ENCODE data around the gene CHP2.
"Not testable (repeated sequence)": the region's sequence is repeated elsewhere in the genome, so short reads cannot be mapped to it uniquely, and the experiment has no call there.

The CHP2 gene

DNA sequence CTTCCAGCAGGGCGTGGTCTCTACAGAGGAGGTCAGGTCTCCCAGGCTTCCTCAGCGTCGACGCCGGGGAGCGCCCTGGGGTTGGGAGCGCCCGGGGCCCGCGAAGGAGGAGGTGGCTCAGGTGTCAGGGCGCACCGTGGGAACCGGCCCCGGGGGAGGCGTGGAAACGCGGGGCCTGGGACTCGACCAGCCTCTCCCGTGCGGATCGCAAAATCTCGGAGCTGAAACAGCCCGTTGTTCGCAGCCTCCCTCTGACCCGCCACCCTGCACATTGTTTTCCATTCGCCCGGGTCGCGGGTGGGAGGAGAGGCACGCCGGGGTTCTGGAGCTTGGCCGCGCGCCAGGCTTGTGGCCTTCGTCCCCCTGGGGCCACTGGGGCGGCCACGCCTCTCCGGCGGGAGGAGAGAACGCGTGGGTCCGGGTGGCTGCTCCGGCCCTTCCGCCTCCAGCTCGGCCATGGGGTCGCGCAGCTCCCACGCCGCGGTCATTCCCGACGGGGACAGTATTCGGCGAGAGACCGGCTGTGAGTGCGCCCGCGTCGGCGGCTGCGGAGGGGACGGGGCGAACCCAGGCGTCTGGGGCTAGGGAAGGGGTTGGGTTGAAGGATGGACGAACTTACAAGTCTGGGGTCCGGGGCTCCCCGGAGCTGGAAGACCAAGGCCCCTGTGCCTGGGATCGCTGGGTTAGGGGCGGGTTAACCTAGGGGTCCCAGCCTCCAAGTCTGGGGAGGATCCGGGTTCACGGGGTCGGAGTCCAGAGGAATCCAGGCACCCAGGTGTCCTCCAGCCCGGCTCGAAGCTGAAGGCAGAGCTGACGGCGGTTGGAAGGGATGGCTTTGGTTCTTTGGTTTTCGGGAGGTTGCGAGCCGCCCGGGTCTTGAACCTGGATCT lies at the start of gene CHP2:
Gene CHP2, plus strand, starts transcription at position 433 of the 890 bp plus-strand sequence. Its CDS starts 24 bp downstream, at position 457.
- no peak for DNase-seq

DNA sequence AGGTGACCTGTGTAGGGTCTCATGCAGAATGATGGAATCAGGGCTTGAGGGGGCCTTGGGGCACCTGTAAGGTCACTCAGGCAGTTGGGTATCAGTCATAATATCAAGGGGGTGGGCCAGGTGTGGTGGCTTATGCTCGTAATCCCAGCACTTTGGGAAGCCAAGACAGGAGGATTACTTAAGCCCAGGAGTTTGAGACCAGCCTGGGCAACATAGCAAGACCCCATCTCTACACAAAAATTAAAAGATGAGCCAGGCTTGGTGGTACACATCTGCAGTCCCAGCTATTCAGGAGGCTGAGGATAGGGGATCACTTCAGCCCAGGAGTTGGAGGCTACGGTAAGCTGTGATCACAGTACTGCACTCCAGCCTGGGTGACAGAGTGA lies 49.3 kb upstream of the CHP2 start:
- no peak for DNase-seq

DNA sequence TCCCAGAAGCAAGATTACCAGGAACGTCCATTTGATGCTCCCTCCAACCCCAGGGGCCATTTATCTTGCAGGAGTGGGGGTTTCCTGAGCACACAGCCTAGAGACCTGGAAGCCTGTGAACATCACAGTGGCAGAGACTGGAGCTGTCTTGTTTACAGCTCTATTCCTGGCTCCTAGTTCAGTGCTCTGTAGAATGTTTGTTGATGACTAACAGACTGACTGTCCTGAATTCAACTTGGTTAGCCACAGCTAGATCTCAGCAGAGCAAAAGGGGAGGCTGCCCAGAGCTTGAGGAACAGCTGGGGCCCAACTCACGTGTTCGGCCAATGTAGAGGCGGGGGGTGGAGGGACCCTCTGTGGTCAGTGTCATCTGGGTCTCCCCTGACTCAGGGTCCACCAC lies 48.4 kb upstream of the CHP2 start:
- no peak for DNase-seq

DNA sequence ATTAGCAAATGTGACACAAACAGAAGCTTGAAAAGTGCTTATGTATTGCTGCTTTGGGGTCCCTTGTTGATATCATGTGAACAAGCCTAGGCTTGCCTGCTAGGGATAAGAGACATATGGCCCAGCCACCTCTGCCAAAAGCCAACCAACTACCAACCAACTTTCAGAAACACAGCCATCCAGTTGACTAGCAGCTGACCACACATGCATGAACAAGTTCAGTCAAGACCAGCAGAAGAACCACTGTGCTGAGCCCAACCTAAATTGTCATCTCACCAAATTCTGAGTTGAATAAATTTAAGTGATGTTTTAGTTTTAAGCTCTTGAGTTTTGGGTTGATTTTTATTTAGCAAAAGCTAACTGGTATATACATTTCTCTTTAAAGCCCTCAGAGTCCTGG lies 45.3 kb upstream of the CHP2 start:
- no peak for DNase-seq

DNA sequence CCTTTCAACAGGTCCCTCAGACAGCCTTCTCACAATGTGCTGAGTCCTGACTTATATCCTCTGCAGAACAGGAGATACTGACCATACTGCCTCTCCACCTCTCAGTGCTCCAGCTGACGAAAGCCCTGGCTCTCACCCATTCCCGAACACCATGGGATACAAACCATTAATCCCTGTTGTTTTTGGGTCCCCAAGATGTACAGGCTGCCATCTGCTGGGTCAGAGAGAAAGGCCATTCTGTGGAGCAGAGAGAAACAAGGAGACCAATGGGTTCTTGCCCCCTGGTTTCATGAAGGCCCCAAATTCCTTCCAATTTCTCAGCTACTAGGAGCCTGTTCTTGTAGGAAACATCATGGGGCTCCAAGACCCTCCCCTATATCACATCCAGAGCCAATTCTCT lies 44.8 kb upstream of the CHP2 start:
- no peak for DNase-seq

DNA sequence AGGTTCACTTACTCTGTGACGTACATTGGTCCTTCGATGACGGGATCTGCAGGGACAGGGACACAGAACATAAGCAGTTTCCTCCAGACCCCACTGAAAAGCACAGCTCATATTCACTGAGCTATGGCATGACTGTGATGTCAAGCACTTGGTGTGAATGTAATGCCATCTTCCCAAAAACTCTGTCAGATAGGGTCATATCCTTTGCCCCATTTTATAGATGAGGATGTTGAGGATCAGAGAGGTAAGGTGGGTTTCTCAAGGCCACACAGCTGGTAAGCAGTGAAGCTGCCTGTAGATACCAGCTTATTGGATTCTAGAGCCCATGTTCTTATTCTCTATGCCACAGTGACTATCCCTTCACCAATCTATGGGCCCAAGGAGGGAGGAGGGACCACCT lies 44.3 kb upstream of the CHP2 start:
- DNase-seq, result no peak

DNA sequence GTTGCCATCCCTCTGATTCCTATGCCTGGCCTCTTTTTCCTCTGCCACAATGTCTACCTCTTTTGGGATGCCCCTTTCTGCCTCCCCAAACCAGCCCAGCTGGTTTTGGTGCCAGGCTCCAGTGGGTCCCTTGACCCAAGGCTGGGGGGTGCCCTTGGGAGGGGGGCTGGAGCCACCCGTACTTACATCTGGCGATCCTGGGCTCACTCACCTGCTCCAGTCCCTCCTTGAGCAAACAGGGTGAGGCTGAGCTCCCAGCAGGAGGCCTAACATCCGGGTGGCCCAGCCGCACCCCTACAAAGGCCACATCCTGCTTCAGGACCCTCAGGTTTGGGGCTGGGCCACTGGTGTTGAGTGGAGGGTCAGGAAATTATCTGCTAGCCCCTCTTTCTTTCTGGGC lies 43.0 kb upstream of the CHP2 start:
- no peak for DNase-seq

DNA sequence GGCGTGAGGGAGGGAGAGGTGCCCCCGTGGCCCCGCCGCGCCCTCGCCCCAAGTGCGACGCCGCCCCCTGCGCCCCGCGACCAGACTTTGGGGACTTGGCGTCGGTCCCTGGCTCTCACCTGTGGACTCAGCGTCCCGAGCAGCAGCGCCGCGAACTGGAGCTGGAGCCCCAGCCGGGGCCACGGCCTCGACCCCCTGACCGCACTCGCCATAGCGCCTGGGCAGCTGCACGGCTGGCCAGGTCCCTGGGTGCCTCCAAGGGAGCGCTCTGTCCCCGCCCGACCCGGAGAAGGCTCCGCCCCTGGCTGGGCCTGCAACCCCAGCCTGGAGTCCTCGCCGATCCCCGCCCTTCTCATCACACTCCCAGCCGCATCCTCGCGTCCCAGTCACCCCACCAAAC lies 41.9 kb upstream of the CHP2 start, which contains the start of gene ERN2:
Gene ERN2, minus strand, starts transcription at position 247 of the 400 bp plus-strand sequence. Its CDS starts 35 bp downstream, at position 212.
- DNase-seq, result no peak

DNA sequence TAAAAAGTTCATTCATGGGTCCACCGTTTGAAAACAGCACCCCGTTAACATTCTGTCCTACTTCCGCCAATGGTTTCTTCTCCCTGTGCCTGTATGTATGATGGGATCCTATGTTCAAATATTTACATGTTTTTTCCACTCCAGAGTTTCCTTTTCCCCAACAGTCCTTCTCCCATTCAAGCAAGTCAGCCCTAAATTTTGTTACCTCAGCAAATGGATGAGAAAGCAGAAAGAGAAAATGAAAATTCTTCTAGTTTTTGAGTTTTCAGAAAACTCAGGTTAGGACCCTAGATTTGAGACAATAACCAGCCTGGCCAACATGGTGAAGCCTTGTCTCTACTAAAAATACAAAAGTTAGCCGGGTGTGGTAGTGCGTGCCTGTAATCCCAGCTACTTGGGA lies 38.3 kb upstream of the CHP2 start:
- no peak for DNase-seq

DNA sequence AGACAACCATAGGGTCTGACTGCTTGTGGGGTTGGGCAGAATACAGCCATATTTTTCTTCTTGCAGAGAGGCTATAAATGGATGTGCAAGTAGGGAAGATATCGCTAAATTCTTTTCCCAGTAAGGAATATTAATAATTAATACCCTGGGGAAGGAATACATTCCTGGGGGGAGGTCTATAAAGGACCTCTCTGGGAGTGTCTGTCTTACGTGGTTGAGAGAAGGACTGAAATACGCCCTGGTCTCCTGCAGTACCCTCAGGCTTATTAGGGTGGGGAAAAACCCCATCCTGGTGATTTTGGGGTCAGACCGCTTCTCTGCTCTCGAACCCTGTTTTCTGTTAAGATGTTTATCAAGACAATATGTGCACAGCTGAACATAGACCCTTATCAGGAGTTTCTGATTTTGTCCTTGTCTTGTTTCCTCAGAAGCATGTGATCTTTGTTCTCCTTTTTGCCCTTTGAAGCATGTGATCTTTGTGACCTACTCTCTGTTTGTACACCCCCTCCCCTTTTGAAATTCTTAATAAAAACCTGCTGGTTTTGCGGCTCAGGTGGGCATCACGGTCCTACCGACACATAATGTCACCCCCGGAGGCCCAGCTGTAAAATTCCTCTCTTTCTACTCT lies 32.1 kb upstream of the CHP2 start:
- DNase-seq, result not testable (repeated sequence)

DNA sequence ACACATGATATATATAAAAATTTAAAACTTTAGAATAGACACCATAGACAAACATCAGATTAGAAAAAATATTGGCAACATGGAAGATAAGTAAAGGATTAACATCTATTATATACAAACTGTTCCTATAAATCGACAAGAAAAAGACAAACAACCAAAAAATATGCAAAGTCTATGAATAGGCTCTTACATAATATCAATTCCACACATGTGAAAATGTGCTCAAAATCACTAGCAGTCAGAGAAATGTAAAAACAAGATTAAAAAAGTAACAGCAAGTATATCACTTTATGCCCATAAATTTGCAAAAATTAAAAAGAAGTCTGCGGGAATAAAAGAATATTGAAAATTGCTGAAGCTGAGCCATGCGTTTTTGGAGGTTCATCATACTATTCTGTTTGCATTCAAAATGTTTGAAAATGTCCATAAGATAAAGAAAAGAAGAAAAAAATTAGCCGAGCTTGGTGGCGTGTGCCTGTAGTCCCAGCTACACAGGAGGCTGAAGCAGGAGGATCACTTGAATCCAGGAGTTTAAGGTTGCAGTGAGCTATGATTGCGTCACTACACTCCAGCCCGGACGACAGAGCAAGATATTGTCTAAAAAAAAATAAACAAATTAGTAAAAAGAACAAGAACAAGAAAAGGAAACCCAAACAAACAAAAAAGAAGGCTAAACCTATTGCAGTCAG lies 30.6 kb upstream of the CHP2 start:
- no peak for DNase-seq

DNA sequence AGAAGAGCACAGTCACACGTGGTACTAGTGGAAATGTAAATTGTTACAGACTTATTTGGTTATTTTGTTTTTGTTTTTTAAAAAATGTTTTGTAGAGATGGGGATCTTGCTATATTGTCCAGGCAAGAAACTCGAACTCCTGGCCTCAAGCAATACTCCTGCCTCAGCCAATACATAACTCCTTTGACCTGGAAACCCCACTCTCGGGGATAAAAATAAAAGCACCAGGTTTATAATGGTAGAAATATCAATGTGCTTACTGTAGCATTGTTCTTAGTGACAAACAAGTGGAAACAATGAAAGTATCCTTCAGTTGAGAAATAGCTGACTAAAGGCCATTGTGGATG lies 30.1 kb upstream of the CHP2 start:
- no peak for DNase-seq

DNA sequence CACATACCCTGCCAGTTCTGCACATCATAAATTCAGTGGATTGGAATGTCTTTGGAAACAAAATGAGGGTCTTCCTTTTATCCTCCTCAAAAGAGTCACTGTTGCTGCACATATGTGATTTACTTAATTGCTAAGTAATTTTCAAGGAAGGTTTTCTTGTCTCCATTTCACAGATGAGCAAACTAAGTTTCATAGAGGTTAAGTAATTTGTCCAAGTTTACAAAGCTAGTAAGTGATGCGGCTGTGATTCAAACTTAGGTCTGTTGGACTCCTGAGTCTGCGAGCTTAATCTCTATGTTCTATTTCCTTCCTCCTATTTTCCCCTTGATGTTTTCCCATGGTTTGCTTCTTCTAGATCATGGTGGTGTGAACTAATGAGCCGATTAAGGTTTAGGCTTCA lies 28.1 kb upstream of the CHP2 start:
- no peak for DNase-seq

DNA sequence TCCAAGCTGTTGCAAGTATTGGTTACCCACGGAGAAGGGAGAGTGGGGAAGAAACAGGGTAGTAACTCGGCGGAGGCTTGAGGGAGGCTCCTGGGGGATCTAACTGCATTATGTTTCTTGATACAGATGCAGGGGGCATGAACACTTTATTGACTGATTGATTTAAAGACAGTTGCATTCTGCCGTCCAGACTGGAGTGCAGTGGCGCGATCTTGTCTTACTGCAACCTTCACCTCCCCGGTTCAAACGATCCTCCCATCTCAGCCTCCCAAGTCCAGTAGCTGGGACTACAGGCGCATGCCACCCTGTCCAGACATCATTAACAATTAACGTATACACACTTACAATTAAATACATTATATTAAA lies 26.7 kb upstream of the CHP2 start:
- DNase-seq, result no peak

DNA sequence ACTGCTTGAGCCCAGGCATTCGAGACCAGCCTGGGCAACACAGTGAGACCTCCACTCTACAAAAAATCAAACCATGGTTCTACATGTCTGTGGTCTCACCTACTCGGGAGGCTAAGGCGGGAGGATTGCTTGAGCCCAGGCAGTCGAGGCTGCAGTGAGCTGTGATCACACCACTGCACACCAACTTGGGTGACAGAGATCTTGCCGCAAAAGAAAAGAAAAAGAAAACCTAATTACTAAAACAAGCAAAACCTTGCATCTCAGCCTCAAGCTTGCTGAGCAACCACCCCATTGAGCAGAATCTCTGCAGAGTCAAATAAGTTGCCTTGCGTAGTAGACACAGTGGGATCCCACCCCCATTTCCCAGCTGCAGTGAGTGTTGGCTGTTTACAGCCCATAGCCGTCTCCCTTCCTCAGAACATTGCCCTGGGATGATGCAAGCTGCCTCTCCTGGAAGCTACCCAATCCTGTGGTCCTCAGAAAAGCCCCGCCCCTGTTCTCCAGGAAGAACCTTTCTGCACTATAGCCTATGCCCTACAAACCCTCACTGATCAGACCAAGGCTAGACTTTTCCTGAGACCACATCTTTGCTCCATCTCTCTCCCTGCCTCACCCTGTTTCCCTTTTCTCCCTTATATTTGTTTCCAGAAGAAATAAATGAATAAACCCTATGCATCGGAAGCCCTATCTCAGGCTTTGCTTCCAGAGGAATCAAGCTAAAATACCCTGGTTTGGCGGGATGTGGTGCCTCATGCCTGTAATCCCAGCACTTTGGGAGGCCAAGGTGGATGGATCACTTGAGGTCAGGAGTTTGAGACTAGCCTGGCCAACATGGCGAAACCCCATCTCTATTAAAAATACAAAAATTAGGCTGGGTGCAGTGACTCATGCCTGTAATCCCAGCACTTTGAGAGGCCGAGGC lies 25.1 kb upstream of the CHP2 start:
- DNase-seq, result no peak

DNA sequence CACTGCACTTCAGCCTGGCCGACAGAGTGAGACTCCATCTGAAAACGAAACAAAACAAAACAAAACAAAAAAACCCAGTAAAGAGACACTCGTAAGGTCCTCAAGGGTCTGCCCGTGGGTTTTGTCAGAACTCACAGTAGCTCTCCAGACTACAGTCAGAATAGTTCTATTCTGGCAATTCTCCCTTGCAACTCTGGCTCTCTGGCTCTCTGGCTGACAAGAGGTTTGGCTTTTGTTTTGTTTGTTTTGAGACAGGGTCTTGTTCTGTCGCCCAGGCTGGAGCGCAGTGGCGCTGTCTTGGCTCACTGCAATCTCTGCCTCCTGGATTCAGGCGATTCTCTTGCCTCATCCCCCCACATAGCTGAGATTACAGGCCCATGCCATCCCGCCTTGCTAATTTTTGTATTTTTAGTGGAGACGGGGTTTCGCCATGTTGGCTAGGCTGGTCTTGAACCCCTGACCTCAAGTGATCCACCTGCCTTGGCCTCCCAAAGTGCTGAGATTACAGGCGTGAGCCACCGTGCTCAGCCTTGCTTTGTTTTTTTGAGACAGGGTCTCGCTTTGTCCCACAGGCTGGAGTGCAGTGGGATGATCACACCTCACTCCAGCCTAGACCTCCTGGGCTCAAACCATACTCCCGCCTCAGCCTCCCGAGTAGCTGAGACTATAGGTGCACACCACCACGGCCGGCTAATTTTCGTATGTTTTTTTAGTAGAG lies 20.5 kb upstream of the CHP2 start:
- DNase-seq, result no peak

DNA sequence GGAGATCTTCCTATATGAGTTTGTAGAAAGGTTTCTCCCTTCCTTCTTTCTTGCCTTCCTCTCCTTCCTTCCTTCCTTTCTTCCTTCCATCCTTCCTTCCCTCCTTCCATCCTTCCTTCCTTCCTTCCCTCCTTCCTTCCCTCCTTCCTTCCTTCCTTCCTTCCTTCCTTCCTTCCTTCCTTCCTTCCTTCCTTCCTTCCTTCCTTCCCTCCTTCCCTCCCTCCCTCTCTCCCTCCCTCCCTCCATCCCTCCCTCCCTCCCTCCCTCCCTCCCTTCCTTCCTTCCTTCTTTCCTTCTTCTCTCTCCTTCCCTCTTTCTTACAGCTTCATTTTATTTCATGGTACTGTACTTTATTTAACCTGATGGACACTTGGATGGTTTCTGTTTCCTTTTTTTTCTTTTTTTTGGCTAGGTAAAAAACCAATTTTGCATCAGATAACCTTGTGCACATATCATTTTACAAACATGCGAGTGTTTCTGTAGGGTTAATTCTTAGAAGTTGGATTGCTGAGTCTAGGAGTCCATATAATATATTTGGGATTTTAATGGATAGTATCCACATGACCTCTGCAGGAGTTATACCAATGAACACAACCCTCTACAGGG lies 17.3 kb upstream of the CHP2 start:
- DNase-seq, result not testable (repeated sequence)

DNA sequence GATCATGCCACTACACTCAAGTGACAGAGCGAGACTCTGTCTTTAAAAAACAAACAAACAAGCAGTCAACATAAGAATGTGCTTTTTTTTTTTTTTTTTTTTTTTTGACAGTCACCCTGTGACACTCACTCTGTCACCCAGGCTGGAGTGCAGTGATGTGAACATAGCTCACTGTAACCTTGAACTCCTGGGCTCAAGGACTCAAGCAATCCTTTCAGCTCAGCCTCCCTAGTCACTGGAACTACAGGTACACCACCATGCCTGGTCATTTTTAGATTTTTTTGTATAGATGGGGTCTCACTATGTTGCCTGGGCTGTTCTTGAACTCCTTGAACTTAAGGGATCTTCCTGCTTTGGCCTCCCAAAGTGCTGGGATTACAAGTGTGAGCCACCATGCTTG lies 15.3 kb upstream of the CHP2 start:
- no peak for DNase-seq

DNA sequence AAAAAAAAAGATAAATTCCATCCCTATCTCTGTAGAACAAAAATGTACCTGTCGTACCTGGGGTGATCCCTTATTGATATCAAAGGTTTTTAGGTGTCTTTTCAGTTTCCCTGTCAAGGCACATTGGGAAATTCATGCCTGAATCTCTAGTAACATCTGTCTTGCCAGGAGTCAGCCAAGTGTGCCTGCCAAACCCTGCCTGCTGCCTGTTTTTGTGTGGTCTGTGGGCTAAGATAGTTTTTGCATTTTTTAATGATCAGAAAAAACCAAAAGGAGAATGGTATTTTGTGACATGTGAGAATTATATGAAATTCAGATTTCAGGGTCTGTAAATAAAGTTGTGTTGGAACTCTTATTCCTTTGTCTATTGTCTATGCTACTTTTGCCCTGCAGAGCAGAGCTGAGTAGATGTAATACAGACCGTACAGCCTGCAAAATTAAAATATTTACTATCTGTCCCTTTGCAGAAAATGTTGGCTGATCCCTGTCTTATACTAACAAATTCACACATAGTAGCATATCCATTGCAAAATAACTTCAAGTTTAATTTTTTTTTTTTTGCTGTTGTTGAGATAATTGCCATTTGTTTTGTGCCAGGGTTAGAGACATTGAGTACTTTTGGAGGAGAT lies 13.0 kb upstream of the CHP2 start:
- DNase-seq, result no peak

DNA sequence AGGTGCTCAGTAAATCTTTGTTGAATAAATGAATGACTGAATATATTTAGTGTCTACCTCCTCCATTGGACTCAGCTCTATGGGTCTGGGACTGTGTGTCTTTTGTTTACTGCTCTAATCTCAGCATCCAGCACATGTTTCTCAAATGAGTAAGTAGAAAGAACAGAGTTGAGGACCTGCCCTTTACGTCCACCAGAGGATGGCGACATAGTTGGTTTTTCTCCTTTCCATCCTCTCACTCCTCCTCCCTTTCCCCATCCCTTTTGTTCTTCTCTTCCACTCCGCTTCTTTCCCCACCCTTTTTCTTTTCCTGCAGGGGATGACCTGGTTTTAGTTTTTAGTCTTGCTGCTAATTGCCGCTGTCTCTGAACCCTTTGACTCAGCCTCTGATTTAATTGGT lies 12.1 kb upstream of the CHP2 start:
- no peak for DNase-seq

DNA sequence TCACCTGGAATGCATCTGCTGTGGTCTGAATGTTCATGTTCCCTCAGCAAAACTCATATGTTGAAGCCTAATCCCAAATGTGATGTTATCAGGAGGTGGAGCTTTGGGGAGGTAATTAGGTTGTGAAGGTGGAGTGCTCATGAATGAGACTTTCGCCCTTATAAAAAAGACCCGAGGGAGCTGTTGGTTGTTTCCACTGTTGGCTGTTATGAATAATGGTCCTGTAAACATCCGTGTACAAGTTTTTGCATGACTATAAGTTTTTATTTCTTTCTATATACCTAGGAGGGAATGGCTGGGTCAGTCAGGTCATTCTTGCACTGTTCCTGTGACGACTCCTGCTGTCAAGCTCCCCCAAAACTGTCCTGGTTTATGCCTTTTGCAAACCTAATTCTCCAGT lies 9.6 kb upstream of the CHP2 start:
- no peak for DNase-seq
